ENCODE measurements around the gene TMEM45B. TPM values are rescaled to one million over a fixed set of nuclear protein-coding genes. Genes with fewer than 3 reads are reported as not detected.

TMEM45B gene
- polyA plus RNA-seq, 2 of the 4 experiments (the other 2 are of a cell fraction), result 0.44 TPM; not detected in 1

- Histone ChIP-seq H3K4me2 (no peak overlapping the region), H3K27ac (no peak overlapping the region), H3K4me1 (peaks cover 28% of the 10 kb centered on the region), H3K4me3 (no peak overlapping the region), H3K9me3 (no peaks in the 10 kb centered on the region)
- ChIA-PET CTCF (no interaction called here), POLR2A (no interaction called here)
- no peak for ATAC-seq
- WGBS (ENCODE audit: missing lambda C conversion rate), result 86% methylated on average over 13 of the region's 15 CpGs
- TF ChIP-seq CBX8 (IDR thresholded peaks at IDR 0.05), result no peak
- TF ChIP-seq EHF (CRISPR knock-in tag; IDR thresholded peaks at IDR 0.05), result no peak
- TF ChIP-seq RNF2 (IDR thresholded peaks at IDR 0.05; ENCODE audit: borderline replicate concordance, low read depth), result no peak
- no peak for TF ChIP-seq BHLHE40 (IDR thresholded peaks at IDR 0.05; ENCODE audit: low read depth, low read length)
- no peak for TF ChIP-seq MAX (IDR thresholded peaks at IDR 0.05)
- TF ChIP-seq RARB (CRISPR knock-in tag; IDR thresholded peaks at IDR 0.05), result no peak
- no peak for TF ChIP-seq HDAC2 (IDR thresholded peaks at IDR 0.05)
- no peak for TF ChIP-seq REST (IDR thresholded peaks at IDR 0.05)
- TF ChIP-seq PBX3 (IDR thresholded peaks at IDR 0.05), result no peak
- TF ChIP-seq MAFK (IDR thresholded peaks at IDR 0.05; ENCODE audit: partially characterized antibody), result no peak
- TF ChIP-seq RFX5 (IDR thresholded peaks at IDR 0.05), result no peak
- no peak for TF ChIP-seq HOXB5 (CRISPR knock-in tag; IDR thresholded peaks at IDR 0.05)
- TF ChIP-seq KDM5A (IDR thresholded peaks at IDR 0.05), result no peak
- no peak for TF ChIP-seq JUN (IDR thresholded peaks at IDR 0.05)
- TF ChIP-seq EP300 (IDR thresholded peaks at IDR 0.05), result no peak
- TF ChIP-seq FOSL2 (IDR thresholded peaks at IDR 0.05), result no peak
- TF ChIP-seq FOSL2 (CRISPR knock-in tag; IDR thresholded peaks at IDR 0.05), result no peak
- FAIRE-seq, result no peak
- no peak for DNase-seq (ENCODE audit: low read depth in 1 of 2, low spot score in 1 of 2)
These were observed 33.9 kb downstream of the TMEM45B start for GRCh38 chr11:129849447-129850130.

GRCh38 chr11:129852125-129852740 lies 36.6 kb downstream of the TMEM45B start:
- Histone ChIP-seq H3K4me2 (no peak overlapping the region), H3K9me3 (no peaks in the 10 kb centered on the region), H3K4me3 (no peak overlapping the region), H3K27ac (no peak overlapping the region), H3K4me1 (peaks cover 15% of the 10 kb centered on the region)
- FAIRE-seq, result no peak
- WGBS (ENCODE audit: missing lambda C conversion rate), result 84% methylated on average over 15 of the region's 15 CpGs
- DNase-seq (ENCODE audit: low read depth in 1 of 2, low spot score in 1 of 2), result no peak
- ATAC-seq, result no peak
- POLR2A ChIA-PET, result no interaction called here
- CTCF ChIA-PET, result no interaction called here
- TF ChIP-seq HOXB13 (CRISPR knock-in tag; IDR thresholded peaks at IDR 0.05; ENCODE audit: low read depth) (no peak), CTCF (IDR thresholded peaks at IDR 0.05) (no peak), ZSCAN20 (CRISPR knock-in tag; IDR thresholded peaks at IDR 0.05) (no peak), TP53 (CRISPR knock-in tag; IDR thresholded peaks at IDR 0.05) (no peak), POLR2AphosphoS2 (conservative IDR thresholded peaks at IDR 0.05; ENCODE audit: low read length) (no peak), JUNB (IDR thresholded peaks at IDR 0.05) (no peak), GATA3 (IDR thresholded peaks at IDR 0.05; ENCODE audit: borderline replicate concordance) (no peak), CHD4 (IDR thresholded peaks at IDR 0.05; ENCODE audit: borderline replicate concordance) (no peak), CBX2 (IDR thresholded peaks at IDR 0.05; ENCODE audit: borderline replicate concordance, low read depth) (no peak), JUN (IDR thresholded peaks at IDR 0.05) (no peak), PBX3 (IDR thresholded peaks at IDR 0.05) (no peak), NR3C1 (IDR thresholded peaks at IDR 0.05) (no peak), RFX5 (IDR thresholded peaks at IDR 0.05) (no peak), USF2 (IDR thresholded peaks at IDR 0.05) (no peak), ZFP36 (IDR thresholded peaks at IDR 0.05; ENCODE audit: borderline replicate concordance, partially characterized antibody) (no peak), SMC3 (IDR thresholded peaks at IDR 0.05) (no peak), CBX8 (IDR thresholded peaks at IDR 0.05) (no peak), HES2 (IDR thresholded peaks at IDR 0.05) (no peak)
